ENCODE data around the gene UBASH3B. TPM values are rescaled to one million over a fixed set of nuclear protein-coding genes. Genes with fewer than 3 reads are reported as not detected.

Gene UBASH3B
- total RNA-seq, 2 experiments from 2014 or later, result 67.3 to 108 TPM

GRCh38 chr11:122763108-122763507, 107.6 kb downstream of the UBASH3B start:
- Mint-ChIP-seq H3K9me3 (ENCODE audit: low read depth) (no peaks in the 10 kb centered on the region), H3K4me3 (no peak overlapping the region), H3K27me3 (no peaks in the 10 kb centered on the region), H3K36me3 (no peaks in the 10 kb centered on the region), H3K27ac (no peak overlapping the region), H3K4me1 (peaks cover 24% of the 10 kb centered on the region)
- ATAC-seq (no peak), DNase-seq (no peak)
- CTCF ChIA-PET, result interaction anchor here (0.7 to 1.1 kb wide), 3 partner anchors 18 to 132 kb away, joined by 3 read pairs; no protein-coding TSS in a partner anchor

- no peak overlapping the region for H3K27ac Mint-ChIP-seq
- H3K4me3 Mint-ChIP-seq, result no peak overlapping the region
- H3K9me3 Mint-ChIP-seq (ENCODE audit: low read depth), result no peaks in the 10 kb centered on the region
- CTCF ChIA-PET, result interaction anchor here (1.0 to 3.1 kb wide), 4 partner anchors 8 to 133 kb away, joined by 3 to 7 read pairs (median 4); no protein-coding TSS in a partner anchor
- DNase-seq (no peak), ATAC-seq (no peak)
- H3K27me3 Mint-ChIP-seq, result no peaks in the 10 kb centered on the region
- peaks cover 4% of the 10 kb centered on the region for H3K36me3 Mint-ChIP-seq
- H3K4me1 Mint-ChIP-seq, result peaks cover 13% of the 10 kb centered on the region
These were observed 109.0 kb downstream of the UBASH3B start for GRCh38 chr11:122764371-122765090.

- Mint-ChIP-seq H3K27me3 (no peaks in the 10 kb centered on the region), H3K9me3 (ENCODE audit: low read depth) (no peaks in the 10 kb centered on the region), H3K36me3 (peaks cover 5% of the 10 kb centered on the region), H3K4me1 (peaks cover 11% of the 10 kb centered on the region), H3K4me3 (no peak overlapping the region), H3K27ac (no peak overlapping the region)
- CTCF ChIA-PET, result interaction anchor here (0.5 to 3.1 kb wide), 6 partner anchors 9 to 185 kb away, joined by 3 to 7 read pairs (median 4); no protein-coding TSS in a partner anchor
- DNase-seq, result no peak
- no peak for ATAC-seq
These were observed 110.1 kb downstream of the UBASH3B start for GRCh38 chr11:122765487-122766131.

GRCh38 chr11:122769126-122769780, 113.7 kb downstream of the UBASH3B start:
- no peak for DNase-seq
- Mint-ChIP-seq H3K36me3 (peaks cover 6% of the 10 kb centered on the region), H3K4me3 (no peak overlapping the region), H3K27me3 (peaks cover 3% of the 10 kb centered on the region), H3K27ac (no peak overlapping the region), H3K4me1 (peaks cover 2% of the 10 kb centered on the region), H3K9me3 (ENCODE audit: low read depth) (no peaks in the 10 kb centered on the region)
- ATAC-seq, result no peak
- CTCF ChIA-PET, result interaction anchor here (1.4 to 3.3 kb wide), 3 partner anchors 11 to 15 kb away, joined by 3 to 11 read pairs (median 4); no protein-coding TSS in a partner anchor

- Mint-ChIP-seq H3K36me3 (peaks cover 11% of the 10 kb centered on the region), H3K4me1 (peaks cover 7% of the 10 kb centered on the region), H3K27me3 (peaks cover 3% of the 10 kb centered on the region), H3K4me3 (no peak overlapping the region), H3K9me3 (ENCODE audit: low read depth) (no peaks in the 10 kb centered on the region), H3K27ac (no peak overlapping the region)
- no peak for DNase-seq
- CTCF ChIA-PET, result no interaction called here
- ATAC-seq, result no peak
These were observed 117.4 kb downstream of the UBASH3B start for GRCh38 chr11:122772945-122773344.

GRCh38 chr11:122773781-122774266, 118.3 kb downstream of the UBASH3B start:
- ATAC-seq (no peak), DNase-seq (no peak)
- CTCF ChIA-PET, result no interaction called here
- Mint-ChIP-seq H3K27ac (no peak overlapping the region), H3K36me3 (peaks cover 13% of the 10 kb centered on the region), H3K9me3 (ENCODE audit: low read depth) (no peaks in the 10 kb centered on the region), H3K4me1 (peaks cover 11% of the 10 kb centered on the region), H3K27me3 (peaks cover 3% of the 10 kb centered on the region), H3K4me3 (no peak overlapping the region)

- no peak overlapping the region for H3K4me3 Mint-ChIP-seq
- peaks cover 13% of the 10 kb centered on the region for H3K36me3 Mint-ChIP-seq
- DNase-seq (no peak), ATAC-seq (no peak)
- CTCF ChIA-PET, result interaction anchor here (0.8 to 9.8 kb wide), 4 partner anchors 19 to 147 kb away, joined by 3 to 91 read pairs (median 3); no protein-coding TSS in a partner anchor
- no peak overlapping the region for H3K27ac Mint-ChIP-seq
- H3K27me3 Mint-ChIP-seq, result peaks cover 3% of the 10 kb centered on the region
- H3K4me1 Mint-ChIP-seq, result peaks cover 11% of the 10 kb centered on the region
- H3K9me3 Mint-ChIP-seq (ENCODE audit: low read depth), result no peaks in the 10 kb centered on the region
These were observed 120.3 kb downstream of the UBASH3B start for GRCh38 chr11:122775675-122776271.

GRCh38 chr11:122776546-122776945, 121.0 kb downstream of the UBASH3B start:
- DNase-seq (no peak), ATAC-seq (no peak)
- H3K4me1 Mint-ChIP-seq, result peaks cover 17% of the 10 kb centered on the region
- CTCF ChIA-PET, result interaction anchor here (1.2 to 9.8 kb wide), 2 partner anchors 20 to 79 kb away, joined by 4 to 91 read pairs; no protein-coding TSS in a partner anchor
- no peaks in the 10 kb centered on the region for H3K9me3 Mint-ChIP-seq (ENCODE audit: low read depth)
- H3K4me3 Mint-ChIP-seq, result no peak overlapping the region
- no peak overlapping the region for H3K27ac Mint-ChIP-seq
- H3K27me3 Mint-ChIP-seq, result peaks cover 3% of the 10 kb centered on the region
- peaks cover 13% of the 10 kb centered on the region for H3K36me3 Mint-ChIP-seq

GRCh38 chr11:122777343-122777742, 121.8 kb downstream of the UBASH3B start:
- CTCF ChIA-PET, result interaction anchor here (1.2 to 9.8 kb wide), 3 partner anchors 21 to 146 kb away, joined by 4 to 142 read pairs (median 91); no protein-coding TSS in a partner anchor
- ATAC-seq (no peak), DNase-seq (no peak)
- Mint-ChIP-seq H3K4me1 (peaks cover 20% of the 10 kb centered on the region), H3K27ac (no peak overlapping the region), H3K9me3 (ENCODE audit: low read depth) (no peaks in the 10 kb centered on the region), H3K27me3 (peaks cover 3% of the 10 kb centered on the region), H3K36me3 (peaks cover 13% of the 10 kb centered on the region), H3K4me3 (no peak overlapping the region)

- Mint-ChIP-seq H3K36me3 (peaks cover 18% of the 10 kb centered on the region), H3K4me3 (no peak overlapping the region), H3K27ac (no peak overlapping the region)
These were observed 122.6 kb downstream of the UBASH3B start for GRCh38 chr11:122778148-122778547.

GRCh38 chr11:122779047-122779629, 123.6 kb downstream of the UBASH3B start:
- DNase-seq (no peak), ATAC-seq (no peak)
- peaks cover 20% of the 10 kb centered on the region for H3K4me1 Mint-ChIP-seq
- H3K4me3 Mint-ChIP-seq, result no peak overlapping the region
- H3K36me3 Mint-ChIP-seq, result peaks cover 23% of the 10 kb centered on the region
- CTCF ChIA-PET, result interaction anchor here (0.6 to 9.8 kb wide), 7 partner anchors 9 to 199 kb away, joined by 3 to 142 read pairs (median 15); no protein-coding TSS in a partner anchor
- H3K27me3 Mint-ChIP-seq, result no peaks in the 10 kb centered on the region
- H3K9me3 Mint-ChIP-seq (ENCODE audit: low read depth), result no peaks in the 10 kb centered on the region
- no peak overlapping the region for H3K27ac Mint-ChIP-seq

More at GRCh38 chr11:122778148-122778547, 122.6 kb downstream of the UBASH3B start:
- Mint-ChIP-seq H3K4me1 (peaks cover 20% of the 10 kb centered on the region), H3K9me3 (ENCODE audit: low read depth) (no peaks in the 10 kb centered on the region), H3K27me3 (peaks cover 3% of the 10 kb centered on the region)
- CTCF ChIA-PET, result interaction anchor here (0.6 to 9.8 kb wide), 3 partner anchors 22 to 197 kb away, joined by 3 to 142 read pairs (median 91); no protein-coding TSS in a partner anchor
- DNase-seq, result no peak
- ATAC-seq, result no peak

GRCh38 chr11:122780296-122780949, 124.9 kb downstream of the UBASH3B start:
- Mint-ChIP-seq H3K27ac (no peak overlapping the region), H3K4me1 (peaks cover 20% of the 10 kb centered on the region), H3K27me3 (no peaks in the 10 kb centered on the region), H3K36me3 (peaks cover 23% of the 10 kb centered on the region), H3K9me3 (ENCODE audit: low read depth) (no peaks in the 10 kb centered on the region), H3K4me3 (no peak overlapping the region)
- ATAC-seq (no peak), DNase-seq (no peak)
- CTCF ChIA-PET, result interaction anchor here (1.0 to 9.8 kb wide), 17 partner anchors 9 to 200 kb away, joined by 3 to 142 read pairs (median 7); no protein-coding TSS in a partner anchor

Data from activated CD8-positive, alpha-beta memory T cell treated with anti-CD3 and anti-CD28 coated beads, Interleukin-2, amount 10 ng/mL, durations not matched to agents 7 days and 5 days (primary cell).